Islet precursor cell (in vitro differentiated cells): ENCODE measurements around the gene PLEKHA6.
"Not testable (repeated sequence)": the region's sequence is repeated elsewhere in the genome, so short reads cannot be mapped to it uniquely, and the experiment has no call there.

Source experiments
- DNase-seq: peaks from one replicate; pipeline ENCODE4 v3.0.0-alpha.2; 2018

Gene PLEKHA6

DNA sequence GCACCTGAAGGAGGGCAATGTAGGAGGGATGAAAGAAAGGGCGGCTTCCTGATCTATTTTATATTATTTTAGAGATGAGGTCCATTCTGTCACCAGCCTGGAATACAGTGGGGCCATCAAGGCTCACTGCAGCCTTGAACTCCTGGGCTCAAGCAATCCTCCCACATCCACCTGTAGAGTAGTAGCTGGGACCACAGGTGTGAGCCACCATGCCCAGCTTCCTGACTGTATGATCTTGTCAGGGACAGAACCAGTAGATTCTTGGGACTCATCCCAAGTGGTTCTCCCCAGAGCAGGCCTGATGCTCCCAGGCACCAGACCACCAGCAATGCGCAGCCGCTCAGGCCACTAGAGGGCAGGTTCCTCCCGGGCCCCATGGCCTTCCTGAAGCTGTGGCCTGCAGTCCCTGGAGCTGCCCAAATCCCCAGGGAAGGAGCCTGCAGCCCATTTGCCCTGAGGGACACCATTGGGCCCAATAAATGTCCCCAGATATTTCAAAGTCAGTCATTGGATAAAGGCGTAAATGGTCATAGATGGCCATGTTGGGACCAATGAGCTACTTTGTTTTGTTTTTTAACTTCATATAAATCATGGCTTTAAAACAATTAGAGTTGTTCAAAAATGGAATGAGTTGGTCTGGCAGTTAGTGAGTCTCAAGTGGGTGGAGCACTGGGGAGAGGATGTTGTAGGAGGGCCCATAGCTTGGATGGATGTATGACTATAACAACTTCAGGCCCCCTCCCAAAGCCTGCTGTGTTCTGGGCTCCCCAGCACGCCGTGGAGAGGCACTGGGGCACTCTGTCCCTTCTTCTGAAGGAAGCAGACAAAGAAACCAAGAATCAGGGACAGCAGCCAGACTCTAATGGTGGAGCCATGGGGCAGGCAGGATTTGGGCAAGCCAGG is 101.3 kb downstream of the PLEKHA6 start:
- DNase-seq, result peak; percentile 87

DNA sequence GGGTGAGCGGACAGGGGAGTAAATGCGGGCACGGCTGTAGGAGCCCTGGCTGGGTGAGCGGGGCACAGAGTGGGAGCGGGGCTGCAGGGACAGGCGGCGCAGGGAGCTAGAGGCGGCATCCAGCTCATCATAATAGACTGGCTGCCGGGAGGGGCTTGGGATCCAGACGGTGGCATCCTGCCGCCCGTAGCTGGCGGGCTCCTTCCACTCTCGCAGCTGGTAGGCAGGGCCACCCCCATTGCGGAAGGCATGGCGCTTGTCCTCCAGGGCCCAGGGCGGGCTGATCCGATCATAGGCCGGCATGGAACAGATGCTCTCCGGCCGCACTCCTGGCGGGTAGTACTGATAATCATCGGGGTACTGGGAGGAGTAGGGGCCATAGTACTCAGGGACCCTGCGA is 102.3 kb downstream of the PLEKHA6 start:
- DNase-seq, result no peak

DNA sequence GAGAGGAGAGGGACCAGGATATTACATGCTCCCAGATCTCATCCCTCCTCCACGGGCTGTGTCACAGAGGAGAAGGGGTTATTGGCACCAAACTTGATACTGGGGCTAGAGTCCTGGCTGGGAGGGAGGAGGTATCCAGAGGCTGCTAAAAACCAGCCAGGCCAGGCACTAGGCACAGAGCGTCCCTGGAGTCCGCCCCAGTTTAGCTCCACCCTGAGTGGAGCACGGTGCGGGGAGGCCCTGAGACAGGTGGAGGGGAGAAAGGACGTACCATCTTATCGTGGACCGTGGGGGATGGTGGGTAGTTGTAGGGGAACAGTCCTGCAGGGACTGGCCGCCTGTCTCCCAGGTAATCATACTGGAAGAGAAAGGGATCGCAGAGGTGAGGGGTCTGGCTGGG is 103.2 kb downstream of the PLEKHA6 start:
- no peak for DNase-seq

DNA sequence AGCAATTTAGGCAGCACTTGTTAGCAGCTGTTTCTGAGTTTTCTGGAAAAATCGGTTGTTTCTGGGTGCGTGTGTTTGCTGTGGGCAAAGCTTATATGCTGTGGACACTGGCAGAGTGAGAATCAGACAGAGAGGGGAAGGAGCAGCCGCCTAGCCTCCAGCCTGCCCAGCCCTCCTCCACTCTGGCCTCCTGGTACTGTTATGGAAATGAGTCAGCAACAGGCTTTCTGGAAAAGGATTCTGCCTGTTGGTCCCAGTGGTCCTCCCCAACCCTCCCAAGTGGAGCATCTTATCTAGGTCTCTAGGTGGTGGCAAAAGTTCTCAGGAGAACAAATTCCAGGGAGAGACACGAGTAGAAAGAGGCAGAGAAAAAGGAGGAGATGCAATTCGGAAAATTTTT is 103.8 kb downstream of the PLEKHA6 start:
- peak; percentile 68 for DNase-seq

DNA sequence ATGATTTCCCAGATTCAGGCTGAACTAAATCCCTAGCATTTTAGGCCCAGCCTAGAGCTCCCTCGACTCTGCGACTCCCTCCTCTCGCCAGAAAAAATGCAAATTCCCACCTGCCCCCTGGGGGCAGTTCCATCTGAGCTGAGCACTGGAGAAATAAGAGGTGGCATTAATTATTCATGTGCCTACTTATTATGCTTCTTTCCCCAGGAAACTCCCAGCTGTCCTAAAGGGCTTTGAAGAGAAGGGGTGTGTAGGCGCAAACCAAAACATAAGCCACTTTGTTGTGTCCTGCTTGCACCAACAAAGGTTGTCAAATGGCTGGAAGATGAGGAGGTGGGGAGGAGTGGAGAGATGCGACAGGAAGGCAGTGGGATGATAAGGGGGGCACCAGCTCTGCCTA is 104.5 kb downstream of the PLEKHA6 start:
- no peak for DNase-seq

DNA sequence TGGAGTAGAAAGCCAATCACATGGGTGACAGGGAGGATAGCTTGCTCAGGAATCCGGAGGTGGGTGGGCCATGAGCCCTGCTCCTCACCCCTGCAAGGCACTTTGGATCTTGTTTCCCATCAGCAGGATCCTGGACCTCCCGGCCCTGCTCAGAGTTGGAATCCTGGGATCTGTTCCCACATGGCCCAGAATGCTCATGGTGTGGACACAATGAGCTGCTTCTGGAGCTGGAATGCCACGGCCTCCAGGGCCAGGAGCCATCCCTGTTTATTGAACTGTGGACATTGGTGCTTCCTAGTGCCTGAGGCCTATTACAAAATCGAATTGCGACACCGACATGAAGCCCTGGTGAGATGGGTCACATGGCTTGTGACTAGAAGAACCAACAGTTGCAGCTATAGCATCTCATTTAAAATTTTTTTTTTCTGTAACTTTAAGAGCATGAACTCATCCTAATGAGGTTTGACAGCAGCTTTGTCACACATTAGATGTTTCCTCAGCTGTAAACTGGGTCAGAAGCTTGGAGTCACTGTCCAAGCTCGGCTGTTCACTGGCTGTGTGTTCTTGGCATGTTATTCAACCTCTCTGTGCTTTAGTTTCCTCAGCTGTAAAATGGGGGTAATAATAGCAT is 105.6 kb downstream of the PLEKHA6 start:
- peak; percentile 80 for DNase-seq

DNA sequence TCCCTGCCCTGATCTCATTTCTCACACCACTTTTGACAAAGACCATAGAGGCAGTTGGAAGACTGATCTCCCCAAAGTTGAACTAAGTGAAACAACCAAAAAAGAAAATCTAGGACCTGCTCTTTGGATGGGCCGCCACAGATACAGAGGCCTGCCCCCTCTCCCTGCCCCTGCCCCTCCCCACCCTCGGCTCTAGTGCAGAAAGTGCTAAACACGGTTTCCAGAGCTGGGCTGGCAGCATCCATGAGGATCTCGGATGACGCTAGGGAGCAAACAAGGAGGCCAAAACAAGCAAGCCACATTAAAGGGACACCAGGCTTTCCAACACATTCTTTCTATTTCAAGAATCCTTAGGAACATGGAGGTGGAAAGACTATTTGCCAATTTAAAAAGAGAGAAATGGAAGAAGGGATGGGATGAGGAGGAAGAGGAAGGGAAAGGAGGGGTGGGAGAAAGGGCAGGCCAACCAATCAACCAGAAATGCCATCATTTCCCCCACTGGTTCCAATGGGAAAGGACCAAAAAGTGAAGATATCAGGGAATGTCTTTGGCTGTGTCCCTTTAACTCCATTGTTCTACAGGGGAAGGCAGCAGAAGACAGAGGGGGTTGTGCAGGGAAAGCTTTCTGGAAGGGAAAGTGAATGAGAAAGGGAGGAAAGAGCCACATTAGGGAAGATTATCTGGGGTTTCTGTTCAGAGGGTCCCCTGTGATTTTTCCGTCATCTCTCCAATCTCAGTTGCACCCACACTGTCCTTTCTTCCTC is 107.6 kb downstream of the PLEKHA6 start:
- no peak for DNase-seq

DNA sequence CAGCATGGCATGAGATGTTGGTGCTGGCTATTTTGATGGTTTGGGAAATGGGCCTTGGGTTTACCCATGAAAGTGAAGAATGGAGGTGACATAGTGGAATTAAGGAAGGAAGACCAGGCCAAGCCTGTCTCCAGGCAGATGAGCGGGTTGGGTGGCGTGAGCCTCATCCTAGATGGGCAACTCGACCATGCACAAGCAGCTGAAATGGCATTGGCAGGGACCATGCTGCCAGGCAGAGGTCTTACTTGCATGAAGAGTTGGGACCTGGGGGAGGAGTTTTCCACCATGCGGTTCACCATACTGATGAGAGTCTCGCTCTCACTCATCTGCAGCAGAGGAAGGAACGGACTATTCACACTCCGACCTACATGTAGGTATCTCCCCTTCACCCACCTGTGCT is 108.4 kb downstream of the PLEKHA6 start:
- no peak for DNase-seq

DNA sequence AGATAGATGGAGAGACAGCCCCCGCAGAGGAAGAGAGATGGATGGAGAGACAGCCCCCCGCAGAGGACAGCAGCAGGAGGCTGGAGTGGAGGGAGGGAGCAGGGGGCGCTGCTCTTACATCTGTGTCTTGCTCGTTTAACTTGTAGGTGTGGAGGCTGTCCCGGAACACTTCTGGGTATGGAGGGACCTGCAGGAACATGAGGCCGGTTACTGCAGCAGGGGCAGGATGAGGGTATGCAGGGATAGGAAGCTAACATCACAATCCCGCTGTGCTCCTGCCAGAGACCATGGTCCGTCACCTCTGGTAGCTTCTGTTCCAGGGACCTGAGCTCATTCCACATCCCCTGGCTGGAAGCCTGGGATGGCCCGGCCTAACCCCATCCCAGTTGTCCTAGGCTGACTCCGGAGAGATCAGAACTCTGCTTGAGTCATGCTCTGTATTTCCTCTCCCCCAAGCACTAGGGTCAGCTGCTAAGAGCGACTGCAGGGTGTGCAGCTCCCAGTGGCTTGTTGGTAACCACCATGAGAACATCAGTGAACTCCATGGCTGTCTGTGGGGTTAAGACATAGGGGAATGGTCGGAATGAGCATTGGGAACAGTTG is 109.2 kb downstream of the PLEKHA6 start:
- DNase-seq, result no peak

DNA sequence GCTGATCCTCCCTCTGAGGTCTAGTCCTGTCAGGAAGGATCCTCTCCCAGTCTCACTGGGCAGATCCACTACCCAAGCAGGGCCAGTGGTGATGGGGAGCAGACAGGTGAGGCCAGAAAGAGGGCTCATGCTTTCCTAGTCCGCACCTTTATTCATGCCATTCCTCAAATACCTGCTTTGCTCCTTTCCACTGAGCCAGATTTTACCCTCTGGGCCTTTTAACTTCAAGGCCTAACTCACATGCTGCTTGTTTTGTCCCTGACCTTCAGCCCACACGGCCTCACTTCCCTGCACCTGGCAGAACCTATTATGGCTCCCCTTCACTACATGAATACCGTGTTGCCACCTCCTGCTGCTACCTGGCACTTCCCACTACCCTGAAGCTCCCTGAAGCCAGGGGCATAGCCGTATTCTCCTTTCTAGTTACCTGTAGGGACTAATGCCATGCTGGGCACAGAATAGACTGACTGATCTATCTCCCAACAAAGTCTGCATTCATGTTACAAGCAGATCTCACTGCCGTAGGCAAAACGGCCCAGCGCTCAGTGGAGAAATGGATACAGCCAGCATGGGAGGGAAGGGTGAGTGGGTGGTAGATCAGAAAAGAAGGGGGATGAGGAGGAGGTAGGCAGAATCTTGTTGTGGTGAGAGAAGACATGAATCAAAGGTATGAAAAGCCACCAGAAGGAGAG is 109.8 kb downstream of the PLEKHA6 start:
- no peak for DNase-seq

DNA sequence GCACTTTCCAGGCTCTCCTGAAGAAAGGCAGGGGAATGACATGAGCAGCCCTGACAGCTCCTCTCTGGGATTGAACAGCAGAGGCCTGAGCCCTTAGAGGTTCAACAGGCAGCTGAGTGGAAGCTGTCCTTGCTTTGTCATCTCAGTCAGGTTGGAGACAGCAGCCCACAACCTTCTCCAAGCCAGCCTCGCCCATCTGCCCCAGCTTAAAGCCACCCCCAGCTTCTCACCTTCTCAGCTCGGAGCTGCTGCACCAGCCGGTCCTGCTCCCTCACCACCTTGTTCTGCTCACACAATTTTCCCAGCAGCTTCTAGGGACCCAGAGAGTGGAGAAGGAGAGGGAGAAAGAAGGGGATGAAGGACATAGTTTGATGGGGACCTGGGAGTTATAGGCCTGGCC is 110.8 kb downstream of the PLEKHA6 start:
- DNase-seq, result no peak

DNA sequence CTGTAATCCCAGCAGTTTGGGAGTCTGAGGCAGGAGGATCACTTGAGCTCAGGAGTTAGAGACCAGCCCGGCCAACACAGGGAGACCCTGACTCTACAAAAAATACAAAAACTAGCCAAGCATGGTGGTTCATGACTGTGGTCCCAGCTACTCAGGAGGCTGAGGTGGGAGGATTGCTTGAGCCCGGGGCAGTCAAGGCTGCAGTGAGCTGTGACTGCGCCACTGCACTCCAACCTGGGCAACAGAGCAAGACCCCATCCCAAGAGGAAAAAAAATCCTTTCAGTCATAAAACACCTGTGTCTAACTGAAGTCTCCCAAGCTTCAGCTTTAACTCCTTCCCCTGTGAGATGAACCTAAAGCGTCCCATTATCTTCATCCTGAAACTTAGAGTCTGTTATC is 112.9 kb downstream of the PLEKHA6 start:
- no peak for DNase-seq

DNA sequence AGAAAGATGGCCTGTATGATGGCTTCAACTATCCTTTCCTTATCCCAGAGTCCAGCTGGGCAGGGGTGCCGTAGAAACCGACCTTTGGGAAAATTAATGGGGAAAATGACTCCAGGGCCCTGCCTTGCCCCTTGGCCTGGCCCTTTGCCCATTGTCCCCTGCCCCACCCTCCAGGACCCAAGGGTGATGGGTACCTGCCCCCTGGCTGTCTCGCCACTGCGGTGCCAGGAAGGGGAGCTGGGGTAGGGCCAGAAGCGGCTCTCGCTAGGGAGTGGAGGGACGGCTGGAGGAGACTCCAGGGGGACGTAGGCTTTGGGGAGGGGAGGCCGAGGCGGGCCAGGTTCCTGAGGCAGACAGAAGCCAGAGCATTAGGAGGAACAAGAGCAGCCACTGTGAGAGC is 116.8 kb downstream of the PLEKHA6 start:
- no peak for DNase-seq

DNA sequence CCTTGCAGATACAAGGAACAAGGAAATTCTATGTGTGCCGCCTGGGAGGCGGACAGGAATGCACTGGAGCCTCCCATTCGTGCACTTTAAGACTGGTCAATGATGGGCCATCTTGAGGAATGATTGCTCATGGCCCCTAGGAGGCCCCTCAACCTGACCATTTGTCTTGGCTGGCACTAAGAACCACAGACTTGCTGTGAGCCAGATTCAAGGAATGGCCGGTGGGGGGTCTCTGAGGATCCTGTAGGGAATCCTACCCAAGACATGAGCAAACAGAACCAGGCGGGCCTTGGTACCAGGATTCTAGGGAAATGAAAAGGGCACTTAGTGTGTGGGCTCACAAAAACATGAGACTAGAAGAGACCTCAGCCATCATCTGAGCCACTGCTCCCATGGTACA is 117.8 kb downstream of the PLEKHA6 start:
- no peak for DNase-seq

DNA sequence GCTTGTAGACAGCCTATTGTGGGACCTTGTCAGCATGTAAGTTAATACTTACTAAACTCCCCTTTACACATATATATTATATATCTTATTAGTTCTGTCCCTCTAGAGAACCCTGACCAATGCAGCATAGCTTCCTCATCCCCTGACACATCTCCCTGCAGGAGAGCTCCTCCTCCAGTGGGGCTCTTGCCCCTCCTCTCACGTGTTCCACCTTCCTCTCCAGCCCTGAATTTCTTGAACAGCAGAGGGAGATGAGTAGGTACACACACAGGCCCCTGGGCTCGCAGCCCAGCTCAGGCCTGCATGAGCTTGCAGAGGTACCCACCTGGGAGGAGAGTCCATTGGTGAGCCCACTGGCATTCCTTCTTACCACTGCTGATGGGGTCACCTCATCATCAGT is 118.7 kb downstream of the PLEKHA6 start:
- DNase-seq, result no peak

DNA sequence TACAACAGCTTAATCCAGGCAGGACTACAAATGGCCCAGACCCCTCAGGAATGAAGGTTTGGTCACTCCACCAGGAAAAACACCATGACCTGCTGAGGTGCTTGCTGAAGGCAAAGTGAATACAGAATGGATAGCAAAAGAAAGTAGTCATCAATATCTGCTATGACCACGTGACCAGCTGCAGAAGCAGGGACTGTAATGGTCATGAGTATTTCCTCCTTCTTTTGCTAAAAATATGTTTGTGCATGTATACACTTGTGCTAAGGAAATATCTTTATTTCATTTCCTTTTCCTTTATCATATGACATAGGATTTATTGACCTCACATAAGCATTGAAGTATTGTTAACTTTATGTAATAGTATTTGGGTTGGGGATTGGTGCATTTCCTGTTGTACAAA is 119.5 kb downstream of the PLEKHA6 start:
- no peak for DNase-seq

DNA sequence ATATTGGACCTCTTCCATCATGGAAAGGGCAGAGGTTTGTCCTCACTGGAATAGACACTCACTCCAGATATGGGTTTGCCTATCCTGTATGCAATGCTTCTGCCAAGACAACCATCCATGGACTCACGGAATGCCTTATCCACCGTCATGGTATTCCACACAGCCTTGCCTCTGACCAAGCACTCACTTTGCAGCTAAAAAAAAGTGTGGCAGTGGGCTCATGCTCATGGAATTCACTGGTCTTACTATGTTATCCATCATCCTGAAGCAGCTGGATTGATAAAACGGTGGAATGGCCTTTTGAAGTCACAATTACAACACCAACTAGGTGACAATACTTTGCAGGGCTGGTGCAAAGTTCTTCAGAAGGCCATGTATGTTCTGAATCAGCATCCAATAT is 120.3 kb downstream of the PLEKHA6 start:
- DNase-seq, result not testable (repeated sequence)

DNA sequence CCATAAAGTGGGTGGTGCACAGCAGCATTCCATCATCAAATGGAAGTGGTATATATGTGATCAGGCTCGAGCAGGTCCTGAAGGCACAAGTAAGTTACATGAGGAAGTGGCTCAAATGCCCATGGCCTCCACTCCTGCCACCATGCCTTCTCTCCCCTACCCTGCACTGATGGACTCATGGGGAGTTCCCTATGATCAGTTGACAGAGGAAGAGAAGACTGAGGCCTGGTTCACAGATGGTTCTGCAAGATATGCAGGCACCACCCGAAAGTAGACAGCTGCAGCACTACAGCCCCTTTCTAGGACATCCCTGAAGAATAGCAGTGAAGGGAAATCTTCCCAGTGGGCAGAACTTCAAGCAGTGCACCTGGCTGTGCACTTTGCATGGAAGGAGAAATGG is 121.2 kb downstream of the PLEKHA6 start:
- DNase-seq, result not testable (repeated sequence)

DNA sequence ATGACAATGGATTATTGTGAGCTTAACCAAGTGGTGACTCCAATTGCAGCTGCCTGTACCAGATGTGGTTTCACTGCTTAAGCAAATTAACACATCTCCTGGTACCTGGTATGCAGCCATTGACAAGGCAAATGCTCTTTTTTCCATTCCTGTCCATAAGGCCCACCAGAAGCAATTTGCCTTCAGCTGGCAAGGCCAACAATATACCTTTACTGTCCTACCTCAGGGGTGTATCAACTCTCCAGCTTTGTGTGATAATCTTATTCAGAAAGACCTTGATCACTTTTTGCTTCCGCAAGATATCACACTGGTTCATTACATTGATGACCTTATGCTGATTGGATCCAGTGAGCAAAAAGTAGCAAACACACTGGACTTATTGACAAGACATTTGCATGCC is 122.2 kb downstream of the PLEKHA6 start:
- not testable (repeated sequence) for DNase-seq

DNA sequence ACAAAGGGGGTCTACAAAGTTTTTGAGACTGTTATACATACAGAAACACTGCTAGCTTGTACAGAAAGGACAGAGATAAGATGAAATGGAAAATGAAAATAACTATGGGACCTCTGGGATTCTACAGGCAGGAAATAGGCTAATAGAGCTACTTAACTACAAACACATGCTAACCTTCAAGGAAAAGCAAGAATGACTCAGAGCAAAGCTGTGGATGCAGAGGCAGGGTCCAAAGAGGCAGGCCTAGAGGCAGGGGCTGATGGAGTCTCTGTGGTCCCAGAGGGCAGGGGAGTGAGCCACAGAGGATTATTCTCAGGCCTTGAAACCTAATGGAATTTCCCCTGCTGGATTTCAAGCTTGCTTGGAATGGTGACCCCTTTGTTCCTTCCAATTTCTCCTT is 127.2 kb downstream of the PLEKHA6 start:
- no peak for DNase-seq

DNA sequence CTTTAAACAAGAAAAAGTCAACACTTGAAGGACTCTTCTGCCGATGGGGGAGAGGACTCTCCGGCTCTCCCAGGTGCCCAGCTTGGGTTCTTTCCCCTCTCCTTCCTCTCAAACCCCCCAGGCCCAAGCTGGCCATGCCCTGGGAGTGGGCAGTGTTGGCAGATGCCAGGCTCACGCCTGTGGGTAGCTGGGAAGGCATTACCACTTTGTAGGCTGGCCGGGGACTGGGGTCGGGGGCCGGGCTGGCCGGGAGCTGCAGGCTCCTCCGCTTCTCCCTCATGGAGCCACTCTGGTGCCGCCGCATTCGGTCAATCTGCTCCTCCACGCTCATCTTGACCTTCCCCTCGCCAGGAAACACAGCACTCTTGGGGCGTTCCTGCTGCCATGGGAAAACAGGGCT is 129.5 kb downstream of the PLEKHA6 start:
- no peak for DNase-seq

DNA sequence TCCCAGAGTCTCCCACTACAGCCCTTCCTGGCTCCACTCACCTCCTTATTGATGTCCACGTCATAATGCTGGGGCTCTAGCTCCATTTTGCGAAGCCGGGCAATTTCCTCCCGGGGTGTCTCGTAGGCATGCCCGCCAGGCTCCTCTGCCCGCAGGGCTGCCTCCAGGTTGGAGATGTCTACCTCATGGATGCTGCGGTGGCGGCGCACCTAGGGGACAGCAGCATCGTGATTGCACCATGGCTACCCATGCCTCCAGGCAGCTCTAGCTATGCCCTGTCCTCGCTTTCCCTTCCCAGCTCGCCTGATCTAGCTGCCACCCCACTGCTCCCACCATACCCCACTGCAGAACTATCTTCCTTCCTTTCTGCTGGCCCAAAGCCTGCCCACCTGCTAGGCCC is 130.8 kb downstream of the PLEKHA6 start:
- no peak for DNase-seq
